Measurements from ENCODE around the gene PNLIPRP2.

GRCh38 chr10:116646502-116646901, 25.7 kb downstream of the PNLIPRP2 start:
- TF ChIP-seq, protein P1, sequence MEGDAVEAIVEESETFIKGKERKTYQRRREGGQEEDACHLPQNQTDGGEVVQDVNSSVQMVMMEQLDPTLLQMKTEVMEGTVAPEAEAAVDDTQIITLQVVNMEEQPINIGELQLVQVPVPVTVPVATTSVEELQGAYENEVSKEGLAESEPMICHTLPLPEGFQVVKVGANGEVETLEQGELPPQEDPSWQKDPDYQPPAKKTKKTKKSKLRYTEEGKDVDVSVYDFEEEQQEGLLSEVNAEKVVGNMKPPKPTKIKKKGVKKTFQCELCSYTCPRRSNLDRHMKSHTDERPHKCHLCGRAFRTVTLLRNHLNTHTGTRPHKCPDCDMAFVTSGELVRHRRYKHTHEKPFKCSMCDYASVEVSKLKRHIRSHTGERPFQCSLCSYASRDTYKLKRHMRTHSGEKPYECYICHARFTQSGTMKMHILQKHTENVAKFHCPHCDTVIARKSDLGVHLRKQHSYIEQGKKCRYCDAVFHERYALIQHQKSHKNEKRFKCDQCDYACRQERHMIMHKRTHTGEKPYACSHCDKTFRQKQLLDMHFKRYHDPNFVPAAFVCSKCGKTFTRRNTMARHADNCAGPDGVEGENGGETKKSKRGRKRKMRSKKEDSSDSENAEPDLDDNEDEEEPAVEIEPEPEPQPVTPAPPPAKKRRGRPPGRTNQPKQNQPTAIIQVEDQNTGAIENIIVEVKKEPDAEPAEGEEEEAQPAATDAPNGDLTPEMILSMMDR (IDR thresholded peaks at IDR 0.05; ENCODE audit: insufficient read depth, low read length) = no peak
- TF ChIP-seq POLR2AphosphoS5 (IDR thresholded peaks at IDR 0.05; ENCODE audit: low read depth) = no peak
- TF ChIP-seq, protein P2, sequence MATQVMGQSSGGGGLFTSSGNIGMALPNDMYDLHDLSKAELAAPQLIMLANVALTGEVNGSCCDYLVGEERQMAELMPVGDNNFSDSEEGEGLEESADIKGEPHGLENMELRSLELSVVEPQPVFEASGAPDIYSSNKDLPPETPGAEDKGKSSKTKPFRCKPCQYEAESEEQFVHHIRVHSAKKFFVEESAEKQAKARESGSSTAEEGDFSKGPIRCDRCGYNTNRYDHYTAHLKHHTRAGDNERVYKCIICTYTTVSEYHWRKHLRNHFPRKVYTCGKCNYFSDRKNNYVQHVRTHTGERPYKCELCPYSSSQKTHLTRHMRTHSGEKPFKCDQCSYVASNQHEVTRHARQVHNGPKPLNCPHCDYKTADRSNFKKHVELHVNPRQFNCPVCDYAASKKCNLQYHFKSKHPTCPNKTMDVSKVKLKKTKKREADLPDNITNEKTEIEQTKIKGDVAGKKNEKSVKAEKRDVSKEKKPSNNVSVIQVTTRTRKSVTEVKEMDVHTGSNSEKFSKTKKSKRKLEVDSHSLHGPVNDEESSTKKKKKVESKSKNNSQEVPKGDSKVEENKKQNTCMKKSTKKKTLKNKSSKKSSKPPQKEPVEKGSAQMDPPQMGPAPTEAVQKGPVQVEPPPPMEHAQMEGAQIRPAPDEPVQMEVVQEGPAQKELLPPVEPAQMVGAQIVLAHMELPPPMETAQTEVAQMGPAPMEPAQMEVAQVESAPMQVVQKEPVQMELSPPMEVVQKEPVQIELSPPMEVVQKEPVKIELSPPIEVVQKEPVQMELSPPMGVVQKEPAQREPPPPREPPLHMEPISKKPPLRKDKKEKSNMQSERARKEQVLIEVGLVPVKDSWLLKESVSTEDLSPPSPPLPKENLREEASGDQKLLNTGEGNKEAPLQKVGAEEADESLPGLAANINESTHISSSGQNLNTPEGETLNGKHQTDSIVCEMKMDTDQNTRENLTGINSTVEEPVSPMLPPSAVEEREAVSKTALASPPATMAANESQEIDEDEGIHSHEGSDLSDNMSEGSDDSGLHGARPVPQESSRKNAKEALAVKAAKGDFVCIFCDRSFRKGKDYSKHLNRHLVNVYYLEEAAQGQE (IDR thresholded peaks at IDR 0.05; ENCODE audit: insufficient replicate concordance, low read depth) = no peak

Data from HL-60 (cell line).